ENCODE results near the gene CYP3A4.

GRCh38 chr7:99805641-99806040 is 21.7 kb upstream of the CYP3A4 start:
- no peak for TF ChIP-seq CTCF (IDR thresholded peaks at IDR 0.05)
- TF ChIP-seq POLR2A (IDR thresholded peaks at IDR 0.05), result no peak

Measured in adrenal gland (tissue), 5 donors.